ENCODE results near the gene RAB20. TPM values are rescaled to one million over a fixed set of nuclear protein-coding genes. Genes with fewer than 3 reads are reported as not detected.

The RAB20 gene
- total RNA-seq, 1 experiment from 2014 or later, result 12.3 TPM

DNA sequence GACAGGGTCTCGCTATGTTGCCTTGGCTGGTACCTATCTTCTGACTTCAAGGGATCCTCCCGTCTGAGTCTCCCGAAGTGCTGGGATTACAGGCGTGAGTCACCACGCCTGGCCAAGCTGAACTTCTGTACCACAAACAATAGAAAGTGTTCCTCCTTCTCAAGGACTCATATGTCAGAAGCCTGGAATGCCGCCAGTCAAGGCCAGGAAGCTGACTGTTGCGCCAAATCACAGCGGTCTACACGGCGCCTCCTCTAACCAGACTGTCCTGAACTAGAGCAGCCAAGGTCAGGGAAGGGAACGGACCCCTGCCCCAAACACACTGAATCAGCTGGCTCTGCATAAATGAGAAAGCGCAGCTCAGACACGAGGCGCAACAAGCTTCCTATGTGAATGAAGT lies 14.6 kb downstream of the RAB20 start:
- no peak overlapping the region for H4K91ac ChIP-seq (ENCODE audit: insufficient read length, low read depth, low read length)
- no CpG with 5 or more reads among the region's 14 CpGs for WGBS (ENCODE audit: extremely low coverage, insufficient read length, low lambda C conversion rate)
- H3K23ac ChIP-seq (ENCODE audit: insufficient read length, low read depth, low read length), result no peak overlapping the region
- no peaks in the 10 kb centered on the region for H3K23me2 ChIP-seq (ENCODE audit: insufficient read length, low read depth, low read length, poor library complexity, severe bottlenecking)
- H4K8ac ChIP-seq (replicated peaks; ENCODE audit: insufficient read length, low read depth, low read length), result no peak overlapping the region
- no peak overlapping the region for H3K4ac ChIP-seq (ENCODE audit: low read depth, low read length)
- no peak for DNase-seq
- no peak overlapping the region for H2BK5ac ChIP-seq (ENCODE audit: insufficient read length, low read length)
- Mint-ChIP-seq H3K27me3 (ENCODE audit: low read depth) (no peaks in the 10 kb centered on the region; the same call in 1 of the 2 replicates), H3K9me3 (peaks cover 12 to 14% of the 10 kb centered on the region in 2 experiments), H3K4me1 (peaks cover 2 to 13% of the 10 kb centered on the region in 2 experiments; a peak in 2 of 4 replicates), H3K4me3 (no peak overlapping the region; a peak in 1 of 5 replicates), H3K27ac (no peak overlapping the region), H3K36me3 (ENCODE audit: insufficient read depth in 1 of 3, low read depth in 3 of 3) (peaks cover 8 to 31% (median 16%) of the 10 kb centered on the region in 3 experiments)
- H2BK120ac ChIP-seq (ENCODE audit: low read depth, low read length, poor library complexity, severe bottlenecking), result no peak overlapping the region
- no peak overlapping the region for H2BK20ac ChIP-seq (ENCODE audit: low read depth, low read length, poor library complexity, severe bottlenecking)
- no peak overlapping the region for H3K27ac ChIP-seq (ENCODE audit: insufficient read length, low read depth, low read length)
- H2BK15ac ChIP-seq (ENCODE audit: low read depth, low read length), result no peak overlapping the region
- no peak overlapping the region for H2AK5ac ChIP-seq (ENCODE audit: insufficient read length, low read length)
- no peaks in the 10 kb centered on the region for H3K4me1 ChIP-seq (ENCODE audit: insufficient read depth, low read length)
- H3T11ph ChIP-seq (ENCODE audit: low read length), result no peak overlapping the region
- H3K9ac ChIP-seq (ENCODE audit: extremely low read depth, insufficient read length, low read length), result no peak overlapping the region
- no peaks in the 10 kb centered on the region for H4K20me1 ChIP-seq (ENCODE audit: control insufficient read depth, insufficient read depth, insufficient read length)
- H3K14ac ChIP-seq (ENCODE audit: insufficient read depth, low read length), result no peak overlapping the region
- H3K4me2 ChIP-seq (ENCODE audit: insufficient read depth, insufficient read length, low read length), result no peak overlapping the region
- H3K27me3 ChIP-seq (ENCODE audit: insufficient read depth, low read length), result no peaks in the 10 kb centered on the region
- TF ChIP-seq, protein P1, sequence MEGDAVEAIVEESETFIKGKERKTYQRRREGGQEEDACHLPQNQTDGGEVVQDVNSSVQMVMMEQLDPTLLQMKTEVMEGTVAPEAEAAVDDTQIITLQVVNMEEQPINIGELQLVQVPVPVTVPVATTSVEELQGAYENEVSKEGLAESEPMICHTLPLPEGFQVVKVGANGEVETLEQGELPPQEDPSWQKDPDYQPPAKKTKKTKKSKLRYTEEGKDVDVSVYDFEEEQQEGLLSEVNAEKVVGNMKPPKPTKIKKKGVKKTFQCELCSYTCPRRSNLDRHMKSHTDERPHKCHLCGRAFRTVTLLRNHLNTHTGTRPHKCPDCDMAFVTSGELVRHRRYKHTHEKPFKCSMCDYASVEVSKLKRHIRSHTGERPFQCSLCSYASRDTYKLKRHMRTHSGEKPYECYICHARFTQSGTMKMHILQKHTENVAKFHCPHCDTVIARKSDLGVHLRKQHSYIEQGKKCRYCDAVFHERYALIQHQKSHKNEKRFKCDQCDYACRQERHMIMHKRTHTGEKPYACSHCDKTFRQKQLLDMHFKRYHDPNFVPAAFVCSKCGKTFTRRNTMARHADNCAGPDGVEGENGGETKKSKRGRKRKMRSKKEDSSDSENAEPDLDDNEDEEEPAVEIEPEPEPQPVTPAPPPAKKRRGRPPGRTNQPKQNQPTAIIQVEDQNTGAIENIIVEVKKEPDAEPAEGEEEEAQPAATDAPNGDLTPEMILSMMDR (conservative IDR thresholded peaks at IDR 0.05), result no peak
- peaks cover 3% of the 10 kb centered on the region; the same call in 1 of the 2 replicates for H3K79me2 ChIP-seq (ENCODE audit: insufficient read depth, low read length)
- no peak overlapping the region for H2AFZ ChIP-seq (ENCODE audit: low read length)
- H3K9me3 ChIP-seq (ENCODE audit: control insufficient read depth, low read depth, low read length), result peaks cover 4% of the 10 kb centered on the region
- no peak overlapping the region for H2BK12ac ChIP-seq (ENCODE audit: insufficient read length, low read depth, low read length)
- no peak overlapping the region for H4K5ac ChIP-seq (ENCODE audit: insufficient read length, low read depth, low read length)
- H3K56ac ChIP-seq (ENCODE audit: insufficient read length, low read depth, low read length), result no peak overlapping the region
- no peaks in the 10 kb centered on the region for H3K79me1 ChIP-seq (ENCODE audit: insufficient read depth, low read depth, low read length, poor library complexity, severe bottlenecking)
- no peak overlapping the region for H3K18ac ChIP-seq (ENCODE audit: insufficient read length, low read depth, low read length)
